ENCODE data around the gene MTLN.
"Not testable (repeated sequence)": the region's sequence is repeated elsewhere in the genome, so short reads cannot be mapped to it uniquely, and the experiment has no call there.

MTLN gene

GRCh38 chr2:110198016-110198415 is 14.3 kb downstream of the MTLN start:
- no peak for DNase-seq (ENCODE audit: low read depth)

DNA sequence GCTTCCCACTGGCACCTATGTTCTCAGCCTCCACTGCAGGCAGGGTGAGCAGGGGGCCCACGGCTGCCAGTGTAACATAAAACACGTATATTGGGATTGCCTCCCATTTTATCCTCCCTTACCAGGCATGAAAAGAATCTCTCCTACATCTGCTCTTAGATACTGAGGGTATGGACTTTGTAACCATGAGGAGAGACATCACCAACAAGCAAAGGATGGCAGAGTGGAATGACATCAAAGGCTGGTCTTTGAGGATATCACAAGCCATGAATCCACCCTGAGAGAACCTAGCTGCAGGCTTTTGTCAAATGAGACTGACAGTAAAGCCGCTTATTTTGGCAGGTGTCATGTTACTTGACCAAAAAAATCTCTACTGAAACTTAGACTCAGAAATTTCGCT is 14.9 kb downstream of the MTLN start:
- DNase-seq (ENCODE audit: low read depth), result no peak

DNA sequence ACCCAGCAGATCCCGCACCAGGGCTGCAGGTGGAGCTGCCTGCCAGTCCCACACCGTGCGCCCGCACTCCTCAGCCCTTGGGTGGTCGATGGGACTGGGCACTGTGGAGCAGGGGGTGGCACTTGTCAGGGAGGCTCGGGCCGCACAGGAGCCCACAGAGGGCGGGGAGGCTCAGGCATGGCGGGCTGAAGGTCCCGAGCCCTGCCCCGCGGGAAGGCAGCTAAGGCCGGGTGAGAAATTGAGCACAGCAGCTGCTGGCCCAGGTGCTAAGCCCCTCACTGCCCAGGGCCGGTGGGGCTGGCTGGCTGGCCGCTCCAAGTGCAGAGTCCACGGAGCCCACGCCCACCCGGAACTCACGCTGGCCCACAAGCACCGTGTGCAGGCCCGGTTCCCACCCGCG is 22.2 kb downstream of the MTLN start:
- not testable (repeated sequence) for DNase-seq (ENCODE audit: low read depth)

DNA sequence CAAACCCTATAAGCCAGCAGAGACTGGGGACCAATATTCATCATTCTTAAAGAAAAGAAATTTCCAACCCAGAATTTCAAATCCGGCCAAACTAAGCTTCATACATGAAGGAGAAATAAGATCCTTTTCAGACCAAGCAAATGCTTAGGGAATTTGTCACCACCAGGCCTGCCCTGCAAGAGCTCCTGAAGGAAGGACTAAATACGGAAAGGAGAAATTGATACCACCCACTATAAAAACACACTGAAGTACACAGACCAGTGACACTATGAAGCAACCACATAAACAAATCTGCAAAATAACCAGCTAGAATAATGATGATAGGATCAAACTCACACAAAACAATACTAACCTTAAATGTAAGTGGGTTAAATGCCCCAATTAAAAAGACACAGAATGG is 29.9 kb downstream of the MTLN start:
- no peak for DNase-seq (ENCODE audit: low read depth)

DNA sequence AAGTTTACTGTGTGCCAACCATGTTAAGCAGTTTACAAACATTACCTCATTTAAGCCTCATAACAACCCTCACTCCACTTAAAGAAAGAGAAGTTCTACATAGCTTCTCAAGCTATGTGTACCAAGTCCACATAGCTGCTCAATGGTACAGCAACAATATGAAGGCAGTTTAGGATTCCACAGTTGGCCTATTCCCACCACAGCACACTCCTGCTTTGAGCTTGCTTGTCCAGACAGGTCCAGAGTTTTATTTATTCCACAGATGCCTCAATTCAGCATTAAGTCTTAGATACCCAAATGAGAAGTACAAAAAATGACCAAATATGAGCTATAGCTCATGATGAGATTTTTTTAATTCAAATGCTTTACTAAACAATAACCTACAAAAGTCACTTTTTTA is 32.3 kb downstream of the MTLN start:
- DNase-seq (ENCODE audit: low read depth), result no peak

GRCh38 chr2:110173523-110173922 is 38.8 kb downstream of the MTLN start:
- DNase-seq (ENCODE audit: low read depth), result no peak

DNA sequence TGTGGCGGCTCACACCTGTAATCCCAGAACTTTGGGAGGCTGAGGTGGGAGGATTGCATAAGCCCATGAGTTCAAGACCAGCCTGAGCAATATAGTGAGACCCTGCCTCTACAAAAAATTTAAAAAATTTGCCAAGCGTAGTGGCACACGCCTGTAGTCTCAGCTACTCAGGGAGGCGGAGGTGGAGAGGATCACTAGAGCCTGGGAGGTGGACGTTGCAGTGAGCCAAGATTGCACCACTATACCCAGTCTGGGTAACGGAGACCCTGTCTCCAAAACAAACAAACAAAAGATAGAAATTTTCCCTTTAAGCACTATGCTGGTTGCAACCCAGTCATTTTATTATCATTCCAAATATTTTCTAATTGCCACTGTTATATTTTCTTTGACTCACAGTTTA is 39.8 kb downstream of the MTLN start:
- no peak for DNase-seq (ENCODE audit: low read depth)

- no peak for DNase-seq (ENCODE audit: low read depth)
Measured at GRCh38 chr2:110170102-110170501, 42.2 kb downstream of the MTLN start.

- DNase-seq (ENCODE audit: low read depth), result no peak
Measured at GRCh38 chr2:110167326-110168000, 44.9 kb downstream of the MTLN start.

- DNase-seq (ENCODE audit: low read depth), result no peak
Measured at GRCh38 chr2:110166266-110166665, 46.1 kb downstream of the MTLN start.

Measured in GM04504 (cell line).